HEK293 (cell line): Measurements from ENCODE around the gene DDX28.

Experiments used
- CTCF ChIA-PET: fragments of 350-600 bp; formaldehyde crosslinking; extraction: SDS; loops from one replicate; lab custom pipeline; 2021; ENCODE audit warnings: antibody characterized with exemption; lab: Yijun Ruan, JAX
- POLR2A ChIA-PET: fragments of 300-600 bp; formaldehyde crosslinking; extraction: SDS; loops from one replicate; lab custom pipeline; 2020; ENCODE audit warnings: antibody characterized with exemption, inconsistent platforms; lab: Yijun Ruan, JAX
- H3K27ac ChIP-seq: fragments of 200-500 bp; sonication (Bioruptor generic); 2 replicates; pipeline ENCODE4 v1.5.1; 2014; ENCODE audit warnings: low read depth, low read length, control low read depth, inconsistent platforms; ENCODE audit errors: extremely low read depth
- H3K36me3 ChIP-seq, 2 experiments: fragments of 200-500 bp in 1 of 2; sonication (Bioruptor generic) in 1 of 2; 1 replicate in 1 of 2; 2 replicates in 1 of 2; pipeline ENCODE4 v1.5.1; 2014 to 2017; ENCODE audit warnings: inconsistent platforms in 2 of 2, low read length in 2 of 2; ENCODE audit not compliant: control insufficient read depth in 2 of 2, insufficient read depth in 1 of 2
- H3K4me1 ChIP-seq: fragments of 200-500 bp; sonication (Bioruptor generic); 2 replicates; pipeline ENCODE4 v1.5.1; 2014; ENCODE audit warnings: mild to moderate bottlenecking, low read length, inconsistent platforms; ENCODE audit not compliant: control insufficient read depth, insufficient read depth
- H3K4me3 ChIP-seq: 2 replicates; pipeline ENCODE4 v1.5.1; 2011; ENCODE audit warnings: low read depth, mild to moderate bottlenecking, control low read depth, low read length, moderate library complexity
- H3K9me3 ChIP-seq: fragments of 200-500 bp; sonication (Bioruptor generic); 2 replicates; pipeline ENCODE4 v1.5.1; 2014; ENCODE audit warnings: low read depth, low read length, inconsistent platforms; ENCODE audit not compliant: control insufficient read depth, insufficient read depth
- HOXA7 ChIP-seq: sonication (generic); formaldehyde crosslinking; IDR thresholded peaks from 2 replicates; pipeline ENCODE4 v1.8.1; 2022; ENCODE audit warnings: missing genetic modification reagents, borderline replicate concordance
- ZBTB17 ChIP-seq: fragments of 450-650 bp; formaldehyde crosslinking; IDR thresholded peaks from 2 replicates; pipeline ENCODE4 v1.5.1; 2016; ENCODE audit warnings: missing biosample characterization, missing genetic modification characterization
- ZFHX2 ChIP-seq: fragments of 450-650 bp; formaldehyde crosslinking; conservative IDR thresholded peaks from 2 replicates; pipeline ENCODE4 v1.5.1; 2016; ENCODE audit warnings: missing biosample characterization, missing genetic modification characterization
- ZFP3 ChIP-seq: fragments of 450-650 bp; formaldehyde crosslinking; IDR thresholded peaks from 2 replicates; pipeline ENCODE4 v1.5.1; 2016; ENCODE audit warnings: low read depth, missing biosample characterization, missing genetic modification characterization
- ZFP69B ChIP-seq: fragments of 450-650 bp; formaldehyde crosslinking; IDR thresholded peaks from 2 replicates; pipeline ENCODE4 v1.5.1; 2016; ENCODE audit warnings: missing biosample characterization, missing genetic modification characterization
- ZNF214 ChIP-seq: fragments of 450-650 bp; formaldehyde crosslinking; IDR thresholded peaks from 2 replicates; pipeline ENCODE4 v1.5.1; 2017; ENCODE audit warnings: missing biosample characterization, mild to moderate bottlenecking, missing genetic modification characterization, borderline replicate concordance
- ZNF560 ChIP-seq: fragments of 450-650 bp; formaldehyde crosslinking; IDR thresholded peaks from 2 replicates; pipeline ENCODE4 v1.5.1; 2017; ENCODE audit warnings: missing biosample characterization, missing genetic modification characterization, borderline replicate concordance
- ZNF561 ChIP-seq: fragments of 450-650 bp; IDR thresholded peaks from 2 replicates; pipeline ENCODE4 v1.5.1; 2018; ENCODE audit warnings: missing biosample characterization, missing genetic modification characterization, borderline replicate concordance
- ZNF610 ChIP-seq: fragments of 450-650 bp; formaldehyde crosslinking; IDR thresholded peaks from 2 replicates; pipeline ENCODE4 v1.5.1; 2016; ENCODE audit warnings: missing biosample characterization, missing genetic modification characterization, borderline replicate concordance
- ZNF777 ChIP-seq: fragments of 450-650 bp; formaldehyde crosslinking; IDR thresholded peaks from 2 replicates; pipeline ENCODE4 v1.5.1; 2017; ENCODE audit warnings: missing biosample characterization, missing genetic modification characterization, borderline replicate concordance
- ZNF791 ChIP-seq: fragments of 450-650 bp; formaldehyde crosslinking; IDR thresholded peaks from 2 replicates; pipeline ENCODE4 v1.5.1; 2016; ENCODE audit warnings: missing biosample characterization, missing genetic modification characterization
- ZSCAN16 ChIP-seq: fragments of 450-650 bp; formaldehyde crosslinking; IDR thresholded peaks from 2 replicates; pipeline ENCODE4 v1.5.1; 2016; ENCODE audit warnings: missing biosample characterization, missing genetic modification characterization
- TF ChIP-seq, protein P1 (sequence below): fragments of 450-650 bp; formaldehyde crosslinking; IDR thresholded peaks from 2 replicates; pipeline ENCODE4 v1.5.1; 2017; ENCODE audit warnings: missing biosample characterization, missing genetic modification characterization
- TF ChIP-seq, protein P2 (sequence below): fragments of 450-650 bp; IDR thresholded peaks from 2 replicates; pipeline ENCODE4 v1.5.1; 2018; ENCODE audit warnings: missing biosample characterization, missing genetic modification characterization
- TF ChIP-seq, protein P3 (sequence below): fragments of 450-650 bp; formaldehyde crosslinking; IDR thresholded peaks from 2 replicates; pipeline ENCODE4 v1.5.1; 2016; ENCODE audit warnings: missing biosample characterization, missing genetic modification characterization
- TF ChIP-seq, protein P4 (sequence below): fragments of 450-650 bp; formaldehyde crosslinking; IDR thresholded peaks from 2 replicates; pipeline ENCODE4 v1.5.1; 2016; ENCODE audit warnings: missing biosample characterization, missing genetic modification characterization
- TF ChIP-seq, protein P5 (sequence below): fragments of 450-650 bp; formaldehyde crosslinking; IDR thresholded peaks from 2 replicates; pipeline ENCODE4 v1.5.1; 2016; ENCODE audit warnings: missing biosample characterization, missing genetic modification characterization, borderline replicate concordance

DDX28 gene

DNA sequence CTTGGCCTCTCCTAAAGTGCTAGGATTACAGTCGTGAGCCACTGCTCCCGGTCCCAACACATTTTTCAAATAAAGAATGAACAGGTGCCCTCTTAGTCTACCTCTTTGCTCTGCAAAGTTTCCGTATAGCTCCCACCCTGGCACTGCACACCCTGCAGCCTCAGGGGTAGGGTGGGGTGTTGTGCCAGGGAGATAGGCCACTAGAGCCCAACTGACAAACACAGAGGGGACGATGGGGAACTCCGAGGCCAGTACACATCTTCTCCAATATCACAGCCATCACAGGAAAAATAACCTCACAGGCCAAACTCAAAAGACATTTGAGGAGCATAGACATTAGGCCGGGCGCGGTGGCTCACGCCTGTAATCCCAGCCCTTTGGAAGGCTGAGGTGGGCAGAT lies 51.9 kb downstream of the DDX28 start:
- POLR2A ChIA-PET, result no interaction called here

More for the DNA sequence above, 51.9 kb downstream of the DDX28 start:
- CTCF ChIA-PET, result interaction anchor here (0.6 to 1.0 kb wide), 2 partner anchors 70 to 1010 kb away, joined by 3 read pairs; partner anchors contain the start of gene CES3
- no peaks in the 10 kb centered on the region; the same call in none of the 2 replicates for H3K4me1 ChIP-seq
- no peak overlapping the region for H3K4me3 ChIP-seq
- no peaks in the 10 kb centered on the region for H3K9me3 ChIP-seq
- no peak overlapping the region for H3K27ac ChIP-seq
- H3K36me3 ChIP-seq, result peaks cover 0 to 3% of the 10 kb centered on the region in 2 experiments; a peak in 1 of 3 replicates
- no peak for TF ChIP-seq ZNF610 (tag by site-specific recombination)
- no peak for TF ChIP-seq ZBTB17 (tag by site-specific recombination)
- TF ChIP-seq ZNF214 (tag by site-specific recombination), result no peak
- TF ChIP-seq ZNF561 (tag by site-specific recombination), result no peak
- TF ChIP-seq ZFHX2 (tag by site-specific recombination), result no peak
- no peak for TF ChIP-seq ZFP69B (tag by site-specific recombination)
- TF ChIP-seq ZNF560 (tag by site-specific recombination), result no peak
- TF ChIP-seq ZSCAN16 (tag by site-specific recombination), result no peak
- no peak for TF ChIP-seq ZNF791 (tag by site-specific recombination)
- TF ChIP-seq, protein P1, sequence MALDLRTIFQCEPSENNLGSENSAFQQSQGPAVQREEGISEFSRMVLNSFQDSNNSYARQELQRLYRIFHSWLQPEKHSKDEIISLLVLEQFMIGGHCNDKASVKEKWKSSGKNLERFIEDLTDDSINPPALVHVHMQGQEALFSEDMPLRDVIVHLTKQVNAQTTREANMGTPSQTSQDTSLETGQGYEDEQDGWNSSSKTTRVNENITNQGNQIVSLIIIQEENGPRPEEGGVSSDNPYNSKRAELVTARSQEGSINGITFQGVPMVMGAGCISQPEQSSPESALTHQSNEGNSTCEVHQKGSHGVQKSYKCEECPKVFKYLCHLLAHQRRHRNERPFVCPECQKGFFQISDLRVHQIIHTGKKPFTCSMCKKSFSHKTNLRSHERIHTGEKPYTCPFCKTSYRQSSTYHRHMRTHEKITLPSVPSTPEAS (tag by site-specific recombination), result no peak
- TF ChIP-seq, protein P2, sequence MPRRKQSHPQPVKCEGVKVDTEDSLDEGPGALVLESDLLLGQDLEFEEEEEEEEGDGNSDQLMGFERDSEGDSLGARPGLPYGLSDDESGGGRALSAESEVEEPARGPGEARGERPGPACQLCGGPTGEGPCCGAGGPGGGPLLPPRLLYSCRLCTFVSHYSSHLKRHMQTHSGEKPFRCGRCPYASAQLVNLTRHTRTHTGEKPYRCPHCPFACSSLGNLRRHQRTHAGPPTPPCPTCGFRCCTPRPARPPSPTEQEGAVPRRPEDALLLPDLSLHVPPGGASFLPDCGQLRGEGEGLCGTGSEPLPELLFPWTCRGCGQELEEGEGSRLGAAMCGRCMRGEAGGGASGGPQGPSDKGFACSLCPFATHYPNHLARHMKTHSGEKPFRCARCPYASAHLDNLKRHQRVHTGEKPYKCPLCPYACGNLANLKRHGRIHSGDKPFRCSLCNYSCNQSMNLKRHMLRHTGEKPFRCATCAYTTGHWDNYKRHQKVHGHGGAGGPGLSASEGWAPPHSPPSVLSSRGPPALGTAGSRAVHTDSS (tag by site-specific recombination), result no peak
- no peak for TF ChIP-seq ZNF777 (tag by site-specific recombination)
- no peak for TF ChIP-seq ZFP3 (tag by site-specific recombination)
- TF ChIP-seq, protein P3, sequence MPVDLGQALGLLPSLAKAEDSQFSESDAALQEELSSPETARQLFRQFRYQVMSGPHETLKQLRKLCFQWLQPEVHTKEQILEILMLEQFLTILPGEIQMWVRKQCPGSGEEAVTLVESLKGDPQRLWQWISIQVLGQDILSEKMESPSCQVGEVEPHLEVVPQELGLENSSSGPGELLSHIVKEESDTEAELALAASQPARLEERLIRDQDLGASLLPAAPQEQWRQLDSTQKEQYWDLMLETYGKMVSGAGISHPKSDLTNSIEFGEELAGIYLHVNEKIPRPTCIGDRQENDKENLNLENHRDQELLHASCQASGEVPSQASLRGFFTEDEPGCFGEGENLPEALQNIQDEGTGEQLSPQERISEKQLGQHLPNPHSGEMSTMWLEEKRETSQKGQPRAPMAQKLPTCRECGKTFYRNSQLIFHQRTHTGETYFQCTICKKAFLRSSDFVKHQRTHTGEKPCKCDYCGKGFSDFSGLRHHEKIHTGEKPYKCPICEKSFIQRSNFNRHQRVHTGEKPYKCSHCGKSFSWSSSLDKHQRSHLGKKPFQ (tag by site-specific recombination), result no peak
- TF ChIP-seq, protein P4, sequence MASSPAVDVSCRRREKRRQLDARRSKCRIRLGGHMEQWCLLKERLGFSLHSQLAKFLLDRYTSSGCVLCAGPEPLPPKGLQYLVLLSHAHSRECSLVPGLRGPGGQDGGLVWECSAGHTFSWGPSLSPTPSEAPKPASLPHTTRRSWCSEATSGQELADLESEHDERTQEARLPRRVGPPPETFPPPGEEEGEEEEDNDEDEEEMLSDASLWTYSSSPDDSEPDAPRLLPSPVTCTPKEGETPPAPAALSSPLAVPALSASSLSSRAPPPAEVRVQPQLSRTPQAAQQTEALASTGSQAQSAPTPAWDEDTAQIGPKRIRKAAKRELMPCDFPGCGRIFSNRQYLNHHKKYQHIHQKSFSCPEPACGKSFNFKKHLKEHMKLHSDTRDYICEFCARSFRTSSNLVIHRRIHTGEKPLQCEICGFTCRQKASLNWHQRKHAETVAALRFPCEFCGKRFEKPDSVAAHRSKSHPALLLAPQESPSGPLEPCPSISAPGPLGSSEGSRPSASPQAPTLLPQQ (tag by site-specific recombination), result no peak
- TF ChIP-seq, protein P5, sequence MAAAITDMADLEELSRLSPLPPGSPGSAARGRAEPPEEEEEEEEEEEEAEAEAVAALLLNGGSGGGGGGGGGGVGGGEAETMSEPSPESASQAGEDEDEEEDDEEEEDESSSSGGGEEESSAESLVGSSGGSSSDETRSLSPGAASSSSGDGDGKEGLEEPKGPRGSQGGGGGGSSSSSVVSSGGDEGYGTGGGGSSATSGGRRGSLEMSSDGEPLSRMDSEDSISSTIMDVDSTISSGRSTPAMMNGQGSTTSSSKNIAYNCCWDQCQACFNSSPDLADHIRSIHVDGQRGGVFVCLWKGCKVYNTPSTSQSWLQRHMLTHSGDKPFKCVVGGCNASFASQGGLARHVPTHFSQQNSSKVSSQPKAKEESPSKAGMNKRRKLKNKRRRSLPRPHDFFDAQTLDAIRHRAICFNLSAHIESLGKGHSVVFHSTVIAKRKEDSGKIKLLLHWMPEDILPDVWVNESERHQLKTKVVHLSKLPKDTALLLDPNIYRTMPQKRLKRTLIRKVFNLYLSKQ (tag by site-specific recombination), result no peak
- TF ChIP-seq HOXA7 (CRISPR knock-in tag), result no peak
